GM19397 (cell line): ENCODE data around the gene MDM4.

Experiments
- ATAC-seq: cut with Tn5 transposase; IDR thresholded peaks from one replicate; pipeline ENCODE4 v1.9.1; 2021; ENCODE audit warnings: mild to moderate bottlenecking, moderate library complexity; ENCODE audit not compliant: unreplicated experiment

Gene MDM4

GRCh38 chr1:204575221-204576190 is 59.3 kb downstream of the MDM4 start:
- no peak for ATAC-seq

DNA sequence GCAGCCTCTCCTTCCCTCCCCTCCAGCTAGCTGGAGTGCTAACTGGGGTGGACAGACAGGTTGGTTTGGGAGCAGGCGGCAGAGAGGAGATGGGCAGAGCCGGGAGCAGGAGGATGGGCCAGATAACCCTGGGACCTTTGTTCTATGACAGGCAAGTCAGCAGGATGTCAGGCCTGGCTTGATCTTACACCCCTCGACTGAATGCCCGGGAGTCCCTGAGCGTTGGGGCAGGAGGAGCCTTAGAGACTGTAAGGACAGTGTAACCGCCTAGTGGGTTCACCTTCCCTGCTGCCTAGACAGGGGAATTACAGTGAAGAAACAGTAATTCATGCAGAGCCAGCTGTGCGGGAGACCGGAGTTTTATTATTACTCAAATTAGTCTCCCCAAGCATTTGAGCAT is 60.2 kb downstream of the MDM4 start:
- ATAC-seq, result no peak

GRCh38 chr1:204577794-204578478 is 61.7 kb downstream of the MDM4 start:
- ATAC-seq, result no peak

- ATAC-seq, result peak; percentile 69
These were observed 62.9 kb downstream of the MDM4 start for GRCh38 chr1:204578867-204579664.

DNA sequence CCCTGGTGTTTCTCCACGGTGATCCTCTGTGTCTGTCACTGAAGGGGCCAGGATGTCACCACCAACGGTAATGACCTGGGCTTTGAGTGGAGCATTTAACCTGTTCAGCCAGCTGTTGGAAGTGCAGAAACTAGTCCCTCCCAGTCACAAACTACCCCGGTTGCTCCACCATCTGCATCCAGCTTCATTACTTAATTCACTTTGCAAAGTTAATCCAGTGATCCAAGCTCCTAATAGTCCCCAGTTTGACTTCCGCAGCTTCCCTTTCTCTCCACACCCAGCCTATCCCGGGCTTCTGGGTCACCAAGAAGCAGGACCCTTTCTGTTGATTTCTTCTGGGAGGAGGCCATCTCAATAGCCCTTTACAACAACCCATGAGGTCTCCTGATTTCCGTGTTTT is 63.5 kb downstream of the MDM4 start:
- no peak for ATAC-seq

DNA sequence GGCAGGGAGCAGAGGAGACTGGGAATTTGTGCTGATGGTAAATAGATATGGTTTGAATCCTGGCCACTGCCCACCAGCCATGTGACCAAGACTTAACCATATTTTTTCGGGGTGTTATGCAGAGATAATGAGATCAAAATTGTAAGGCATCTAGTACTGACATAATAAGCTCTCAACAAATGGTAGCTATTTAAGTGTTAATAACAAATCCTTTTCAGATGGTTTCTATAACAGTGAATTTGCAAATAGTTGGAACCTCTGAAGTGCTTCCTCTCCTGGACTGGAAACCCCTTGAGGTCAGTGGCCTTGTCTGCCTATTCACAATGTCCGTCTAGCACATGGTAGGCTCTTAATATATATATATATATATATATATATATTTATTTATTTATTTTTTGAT is 64.7 kb downstream of the MDM4 start:
- no peak for ATAC-seq

GRCh38 chr1:204581759-204582158 is 65.6 kb downstream of the MDM4 start:
- no peak for ATAC-seq

DNA sequence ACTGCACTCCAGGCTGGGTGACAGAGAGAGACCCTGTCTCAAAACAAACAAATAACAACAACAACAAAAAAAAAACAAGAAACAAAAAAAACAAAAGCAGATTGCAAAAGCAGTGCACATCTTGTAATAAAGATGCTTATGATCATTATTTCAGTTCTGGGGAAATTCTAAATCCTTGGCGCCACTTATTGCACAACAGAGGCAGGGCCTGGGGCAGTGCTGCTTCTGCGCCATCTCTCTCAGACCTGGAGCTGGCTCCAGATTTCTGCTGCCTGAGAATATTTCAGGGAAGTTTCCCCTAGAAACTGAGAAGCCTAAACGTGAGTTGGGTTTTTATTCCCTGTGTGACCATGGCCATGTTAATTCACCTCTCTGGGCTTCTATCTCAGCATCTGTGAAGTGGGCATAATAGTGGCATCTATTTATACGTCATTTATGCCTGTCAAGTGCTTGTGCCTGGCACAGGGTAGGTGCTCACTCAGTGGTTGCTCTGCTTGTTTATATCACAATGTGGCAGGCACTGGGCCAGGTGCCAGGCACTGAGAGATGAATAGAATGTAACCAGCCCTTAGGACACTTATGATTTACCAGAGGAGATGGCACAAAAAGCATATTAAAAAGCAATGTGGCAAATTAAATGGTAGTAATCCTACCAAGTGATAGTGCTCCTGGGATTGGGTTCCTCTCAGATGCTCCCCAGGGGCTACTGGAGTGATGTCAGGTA is 67.9 kb downstream of the MDM4 start:
- no peak for ATAC-seq

DNA sequence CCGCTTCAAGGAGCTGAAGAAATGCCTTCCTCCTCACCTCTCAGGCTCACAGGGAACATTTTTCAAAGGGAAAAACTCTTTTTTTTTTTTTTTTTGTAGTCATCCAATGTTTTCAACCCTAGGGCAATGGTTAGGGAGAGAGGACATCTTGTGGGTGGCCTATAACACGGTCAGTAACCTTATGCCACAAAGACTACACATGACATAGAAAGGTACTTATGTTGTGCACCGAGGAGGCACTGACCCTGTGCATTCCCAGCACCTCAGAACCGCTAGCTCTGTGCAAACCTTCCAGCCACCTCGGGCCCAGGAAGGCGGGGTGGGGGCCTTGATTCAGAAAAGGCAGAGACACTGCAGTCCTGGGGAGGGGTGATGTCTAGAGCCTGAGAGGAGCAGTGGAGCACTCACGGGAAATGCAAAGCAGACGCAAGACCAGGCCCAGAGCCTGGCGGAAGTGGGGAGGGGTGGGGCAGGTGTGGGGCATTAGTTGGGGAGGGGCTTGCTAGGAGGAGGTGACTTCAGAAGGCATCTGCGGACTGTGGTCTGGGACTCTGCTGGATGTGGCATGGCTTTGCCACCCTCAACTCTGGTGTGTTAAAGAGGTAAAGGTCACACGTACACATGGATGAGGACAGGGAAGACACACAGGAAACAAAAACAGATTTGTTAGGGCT is 68.6 kb downstream of the MDM4 start:
- no peak for ATAC-seq

GRCh38 chr1:204587621-204588020 is 71.4 kb downstream of the MDM4 start:
- ATAC-seq, result no peak

DNA sequence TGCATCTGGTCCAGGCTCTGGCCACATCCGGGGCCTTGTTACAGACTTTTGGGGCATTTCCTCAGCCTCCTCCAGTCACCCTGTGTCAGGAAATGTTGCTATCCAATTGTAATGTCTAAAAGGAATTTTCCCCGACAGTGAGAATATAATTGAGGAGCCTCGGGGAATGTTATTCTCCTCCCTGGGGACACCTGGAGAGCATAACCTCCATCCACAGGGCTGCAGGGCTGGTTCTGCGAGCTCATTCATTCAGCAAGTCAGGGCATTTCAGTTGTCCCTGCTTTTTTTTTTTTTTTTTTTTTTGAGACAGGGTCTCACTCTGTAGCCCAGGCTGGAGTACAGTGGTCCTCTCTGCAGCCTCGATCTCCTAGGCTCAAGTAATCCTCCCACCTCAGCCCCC is 72.6 kb downstream of the MDM4 start:
- no peak for ATAC-seq

DNA sequence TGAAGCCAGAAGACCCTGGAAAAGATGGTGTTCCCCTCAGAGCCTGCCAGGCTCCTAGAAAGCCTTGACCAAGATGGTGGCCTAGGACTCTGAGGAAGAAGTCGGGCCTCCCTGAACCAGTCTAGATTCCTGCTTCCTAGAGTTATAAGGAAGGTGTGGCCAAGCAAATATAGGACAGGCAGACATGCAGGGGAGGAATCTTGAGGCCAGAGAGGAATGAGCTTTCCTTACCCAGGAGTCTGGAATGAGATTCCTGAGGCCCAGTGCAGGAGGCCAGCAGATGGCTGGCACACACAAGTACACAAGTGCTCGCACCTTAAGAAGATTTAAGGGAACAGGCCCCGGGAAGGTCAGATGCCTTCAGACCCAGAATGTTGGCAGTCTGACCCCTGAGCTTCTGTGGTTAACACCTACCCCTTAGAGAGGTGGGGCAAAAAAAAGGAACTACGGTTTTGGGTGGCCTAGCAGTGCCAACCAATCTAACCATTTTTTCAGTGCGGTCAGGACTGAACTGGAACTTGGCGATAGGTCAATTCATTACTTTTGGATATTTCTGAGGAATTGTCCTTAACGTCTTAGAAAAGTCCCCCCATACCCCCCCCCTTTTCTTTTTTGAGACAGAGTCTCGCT is 73.3 kb downstream of the MDM4 start:
- ATAC-seq, result no peak

DNA sequence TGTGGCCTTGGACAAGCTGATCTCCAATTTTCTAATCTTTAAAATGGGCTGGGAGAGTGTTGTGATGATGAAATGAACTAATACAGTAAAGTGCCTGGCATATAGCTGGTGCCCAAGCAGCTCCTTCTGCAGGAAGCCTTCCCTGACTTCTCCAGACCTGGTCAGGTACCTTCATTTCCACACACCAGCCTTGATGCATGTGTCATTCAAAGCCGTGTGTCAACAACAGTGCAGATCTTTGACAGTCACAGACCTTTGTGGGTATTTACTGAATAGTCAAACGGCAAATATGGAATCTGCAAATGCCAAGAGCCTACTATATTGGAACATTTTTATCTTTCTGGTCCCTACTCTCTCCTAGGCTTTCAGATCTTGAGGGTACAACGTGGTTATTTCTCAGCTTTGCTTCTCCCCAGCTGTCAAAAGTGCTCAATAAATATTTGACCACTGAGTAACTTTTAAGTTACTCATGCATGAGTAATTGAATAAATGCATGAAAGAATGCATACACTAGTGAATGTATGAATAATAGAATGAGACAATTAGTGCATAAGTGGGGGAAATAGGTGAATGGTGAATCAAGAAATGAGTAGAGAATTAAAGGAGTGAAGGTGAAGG is 75.4 kb downstream of the MDM4 start:
- ATAC-seq, result no peak

DNA sequence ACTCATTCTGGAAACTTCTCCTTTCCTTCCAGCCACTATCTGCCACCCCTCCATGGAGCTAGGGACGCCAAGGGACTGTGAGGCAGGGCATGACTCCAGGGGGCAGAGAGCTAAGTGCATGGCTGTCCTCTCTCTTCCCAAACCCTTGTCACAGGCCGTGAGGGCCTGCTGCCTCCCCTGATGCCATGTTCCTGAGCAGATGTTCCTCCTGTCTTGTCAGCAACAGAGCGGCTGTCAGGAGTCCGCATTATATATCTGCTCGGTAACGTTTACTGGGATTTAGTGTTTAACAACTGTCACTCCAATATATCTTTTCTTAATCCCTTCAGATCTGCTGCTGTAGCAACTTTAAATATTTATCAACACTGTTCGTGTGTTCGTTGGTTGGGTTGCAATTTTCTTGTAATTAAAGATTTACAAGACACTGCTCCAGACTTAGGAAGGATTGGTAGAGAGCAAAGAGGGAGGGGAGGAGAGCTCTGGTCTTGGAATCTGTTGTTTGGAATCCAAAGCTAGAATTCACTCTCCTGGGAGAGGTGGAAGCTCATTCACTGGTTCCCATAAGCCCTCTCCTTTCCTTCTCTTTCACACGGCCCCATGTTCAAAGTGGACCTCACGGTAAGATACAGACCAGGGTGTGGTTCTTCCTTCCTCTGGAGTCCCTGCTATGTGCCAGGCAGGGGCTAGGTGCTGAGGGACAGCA is 76.2 kb downstream of the MDM4 start:
- no peak for ATAC-seq

GRCh38 chr1:204598319-204598969 is 82.2 kb downstream of the MDM4 start:
- no peak for ATAC-seq

GRCh38 chr1:204599098-204599497 is 82.9 kb downstream of the MDM4 start:
- ATAC-seq, result no peak

DNA sequence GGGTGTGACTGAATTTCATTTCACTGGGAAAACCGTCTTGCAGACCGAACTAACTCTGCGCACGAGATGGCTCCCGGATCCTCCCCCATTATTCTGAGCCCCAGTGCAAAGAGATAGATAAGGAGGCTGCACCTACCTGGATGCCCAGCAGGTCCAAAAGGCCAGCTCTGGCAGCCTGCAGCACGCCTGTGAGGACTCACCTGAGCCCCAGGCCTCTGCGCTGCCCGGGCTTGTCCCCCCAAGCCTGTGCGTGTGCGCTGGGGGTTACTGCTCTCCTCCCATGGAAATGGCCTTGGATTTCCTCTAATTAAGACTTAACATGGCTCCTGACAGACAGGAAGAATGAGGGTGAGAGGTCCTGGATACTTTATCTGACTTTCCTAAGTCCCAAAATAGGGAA is 83.4 kb downstream of the MDM4 start:
- ATAC-seq, result no peak

- no peak for ATAC-seq
These were observed 84.0 kb downstream of the MDM4 start for GRCh38 chr1:204600203-204600602.
